ENCODE data around the gene ANGEL1. TPM values are rescaled to one million over a fixed set of nuclear protein-coding genes. Genes with fewer than 3 reads are reported as not detected.

The ANGEL1 gene
- 10 to 100 TPM in 1 of 4 donors, 1 to 10 TPM in 3; 1.6 to 25.7 (median 5.7) TPM for polyA plus RNA-seq
- long read RNA-seq, donor 1 = 0 reads
- long read RNA-seq, donor 2 = 0 reads
- long read RNA-seq, donor 3, partial matches to known transcripts = 0 of 1 reads
- long read RNA-seq, donor 3, other reads (novel, unspliced or antisense) = 0 of 1 reads
- long read RNA-seq, donor 4 = 0 reads
- long read RNA-seq, donor 5 = 0 reads
- long read RNA-seq, donor 6, full-length matches to known transcripts = 2 of 2 reads
- long read RNA-seq, donor 6, partial matches to known transcripts = 0 of 2 reads
- long read RNA-seq, donor 6, other reads (novel, unspliced or antisense) = 0 of 2 reads
- long read RNA-seq, donor 7 = 0 reads
- long read RNA-seq, donor 8 = 0 reads
- long read RNA-seq, donor 9, full-length matches to known transcripts = 1 of 1 reads
- long read RNA-seq, donor 9, partial matches to known transcripts = 0 of 1 reads
- long read RNA-seq, donor 9, other reads (novel, unspliced or antisense) = 0 of 1 reads
- long read RNA-seq, donor 10, partial matches to known transcripts = 0 of 3 reads
- long read RNA-seq, donor 10, other reads (novel, unspliced or antisense) = 0 of 3 reads

- H3K27ac ChIP-seq (ENCODE audit: low read depth in 1 of 3, low read length in 2 of 3) = peak within 1 kb of the TSS; percentile 66 to 84 (median 70)
- WGBS, 3 donors = 3 to 4% (median 3%) methylated on average over 48 to 69 of the region's 69 CpGs
- FAIRE-seq (no peak), DNase-seq (peak; percentile 94 to 97)
- no peaks in the 10 kb centered on the region for H3K9me3 ChIP-seq (ENCODE audit: control insufficient read depth in 2 of 2, insufficient read depth in 1 of 2, low read depth in 1 of 2, low read length in 1 of 2)
- no peaks in the 10 kb centered on the region for H3K27me3 ChIP-seq (ENCODE audit: control insufficient read depth in 3 of 3, insufficient read depth in 3 of 3, low read length in 3 of 3)
- H3K36me3 ChIP-seq (ENCODE audit: control insufficient read depth in 3 of 3, insufficient read depth in 2 of 3, low read depth in 1 of 3, low read length in 3 of 3) = peaks cover 0 to 10% (median 5%) of the 10 kb centered on the region in 3 donors
- H3K4me1 ChIP-seq (ENCODE audit: control insufficient read depth in 3 of 3, insufficient read depth in 2 of 3, low read depth in 1 of 3, low read length in 2 of 3) = peaks cover 0 to 4% (median 0%) of the 10 kb centered on the region in 3 donors
- peak within 1 kb of the TSS; percentile 78 to 85 (median 81) for H3K4me3 ChIP-seq (ENCODE audit: low read depth in 1 of 3, low read length in 3 of 3)
Measured at GRCh38 chr14:76812422-76813383, at the start of gene ANGEL1. Gene ANGEL1 (minus strand): TSS chr14:76812882. CDS start chr14:76812827, 55 bp downstream.

GRCh38 chr14:76861574-76862255 lies 49.0 kb upstream of the ANGEL1 start:
- Histone ChIP-seq H3K9me3 (ENCODE audit: control insufficient read depth in 2 of 2, insufficient read depth in 1 of 2, low read depth in 1 of 2, low read length in 1 of 2) (no peaks in the 10 kb centered on the region), H3K4me1 (ENCODE audit: control insufficient read depth in 3 of 3, insufficient read depth in 2 of 3, low read depth in 1 of 3, low read length in 2 of 3) (no peaks in the 10 kb centered on the region), H3K36me3 (ENCODE audit: control insufficient read depth in 3 of 3, insufficient read depth in 2 of 3, low read depth in 1 of 3, low read length in 3 of 3) (no peaks in the 10 kb centered on the region), H3K27me3 (ENCODE audit: control insufficient read depth in 3 of 3, insufficient read depth in 3 of 3, low read length in 3 of 3) (no peaks in the 10 kb centered on the region), H3K27ac (ENCODE audit: low read depth in 1 of 3, low read length in 2 of 3) (no peak overlapping the region), H3K4me3 (ENCODE audit: low read depth in 1 of 3, low read length in 3 of 3) (no peak overlapping the region)
- FAIRE-seq = no peak
- WGBS, 3 donors = 70 to 83% (median 79%) methylated on average over 10 of the region's 10 CpGs
- DNase-seq = no peak

GRCh38 chr14:76856769-76857168 lies 44.1 kb upstream of the ANGEL1 start:
- H3K27ac ChIP-seq (ENCODE audit: low read depth in 1 of 3, low read length in 2 of 3) = no peak overlapping the region
- no peak for DNase-seq
- no peak overlapping the region for H3K4me3 ChIP-seq (ENCODE audit: low read depth in 1 of 3, low read length in 3 of 3)
- no peaks in the 10 kb centered on the region for H3K4me1 ChIP-seq (ENCODE audit: control insufficient read depth in 3 of 3, insufficient read depth in 2 of 3, low read depth in 1 of 3, low read length in 2 of 3)
- H3K9me3 ChIP-seq (ENCODE audit: control insufficient read depth in 2 of 2, insufficient read depth in 1 of 2, low read depth in 1 of 2, low read length in 1 of 2) = no peaks in the 10 kb centered on the region
- WGBS, 3 donors = 73 to 90% (median 80%) methylated on average over 1 of the region's 1 CpG
- H3K27me3 ChIP-seq (ENCODE audit: control insufficient read depth in 3 of 3, insufficient read depth in 3 of 3, low read length in 3 of 3) = no peaks in the 10 kb centered on the region
- no peak for FAIRE-seq
- H3K36me3 ChIP-seq (ENCODE audit: control insufficient read depth in 3 of 3, insufficient read depth in 2 of 3, low read depth in 1 of 3, low read length in 3 of 3) = no peaks in the 10 kb centered on the region

DNA sequence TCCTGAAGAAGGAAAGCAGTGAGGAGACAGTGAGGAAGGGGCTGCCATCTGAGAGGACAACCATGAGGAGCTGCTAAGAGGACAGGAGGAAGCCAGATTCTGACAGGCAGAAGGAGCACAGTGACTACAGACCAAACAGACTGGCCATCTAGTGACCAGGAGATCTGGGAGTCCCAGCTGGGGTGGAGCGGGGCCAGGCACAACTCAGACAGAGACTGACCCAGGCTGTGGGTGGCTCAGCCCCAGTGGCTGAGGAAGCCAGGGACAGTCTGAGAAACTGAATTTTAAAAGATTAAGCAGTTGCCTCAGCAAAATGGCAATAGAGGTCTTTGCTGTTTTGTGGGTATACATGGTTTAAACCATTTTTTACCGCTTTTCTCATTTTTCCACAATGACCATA lies 42.4 kb upstream of the ANGEL1 start:
- no peak overlapping the region for H3K27ac ChIP-seq (ENCODE audit: low read depth in 1 of 3, low read length in 2 of 3)
- FAIRE-seq (no peak), DNase-seq (no peak)
- H3K27me3 ChIP-seq (ENCODE audit: control insufficient read depth in 3 of 3, insufficient read depth in 3 of 3, low read length in 3 of 3) = no peaks in the 10 kb centered on the region
- 91 to 95% (median 93%) methylated on average over 2 of the region's 2 CpGs for WGBS, 3 donors
- no peak overlapping the region for H3K4me3 ChIP-seq (ENCODE audit: low read depth in 1 of 3, low read length in 3 of 3)
- H3K4me1 ChIP-seq (ENCODE audit: control insufficient read depth in 3 of 3, insufficient read depth in 2 of 3, low read depth in 1 of 3, low read length in 2 of 3) = no peaks in the 10 kb centered on the region
- no peaks in the 10 kb centered on the region for H3K9me3 ChIP-seq (ENCODE audit: control insufficient read depth in 2 of 2, insufficient read depth in 1 of 2, low read depth in 1 of 2, low read length in 1 of 2)
- H3K36me3 ChIP-seq (ENCODE audit: control insufficient read depth in 3 of 3, insufficient read depth in 2 of 3, low read depth in 1 of 3, low read length in 3 of 3) = no peaks in the 10 kb centered on the region

- 37 to 75% (median 52%) methylated on average over 6 of the region's 6 CpGs for WGBS, 3 donors
Measured at GRCh38 chr14:76848879-76849278, 36.2 kb upstream of the ANGEL1 start.

GRCh38 chr14:76846331-76847047 lies 33.8 kb upstream of the ANGEL1 start:
- H3K4me3 ChIP-seq (ENCODE audit: low read depth in 1 of 3, low read length in 3 of 3) = no peak overlapping the region
- no peak for DNase-seq
- WGBS, 3 donors = 76 to 80% (median 78%) methylated on average over 7 of the region's 7 CpGs
- no peak for FAIRE-seq
- H3K27ac ChIP-seq (ENCODE audit: low read depth in 1 of 3, low read length in 2 of 3) = no peak overlapping the region
- H3K36me3 ChIP-seq (ENCODE audit: control insufficient read depth in 3 of 3, insufficient read depth in 2 of 3, low read depth in 1 of 3, low read length in 3 of 3) = no peaks in the 10 kb centered on the region
- no peaks in the 10 kb centered on the region for H3K27me3 ChIP-seq (ENCODE audit: control insufficient read depth in 3 of 3, insufficient read depth in 3 of 3, low read length in 3 of 3)
- H3K4me1 ChIP-seq (ENCODE audit: control insufficient read depth in 3 of 3, insufficient read depth in 2 of 3, low read depth in 1 of 3, low read length in 2 of 3) = no peaks in the 10 kb centered on the region
- H3K9me3 ChIP-seq (ENCODE audit: control insufficient read depth in 2 of 2, insufficient read depth in 1 of 2, low read depth in 1 of 2, low read length in 1 of 2) = no peaks in the 10 kb centered on the region

More at GRCh38 chr14:76848879-76849278, 36.2 kb upstream of the ANGEL1 start:
- no peak for FAIRE-seq
- DNase-seq = no peak
- Histone ChIP-seq H3K4me3 (ENCODE audit: low read depth in 1 of 3, low read length in 3 of 3) (no peak overlapping the region), H3K27ac (ENCODE audit: low read depth in 1 of 3, low read length in 2 of 3) (no peak overlapping the region), H3K9me3 (ENCODE audit: control insufficient read depth in 2 of 2, insufficient read depth in 1 of 2, low read depth in 1 of 2, low read length in 1 of 2) (no peaks in the 10 kb centered on the region), H3K36me3 (ENCODE audit: control insufficient read depth in 3 of 3, insufficient read depth in 2 of 3, low read depth in 1 of 3, low read length in 3 of 3) (no peaks in the 10 kb centered on the region), H3K27me3 (ENCODE audit: control insufficient read depth in 3 of 3, insufficient read depth in 3 of 3, low read length in 3 of 3) (no peaks in the 10 kb centered on the region), H3K4me1 (ENCODE audit: control insufficient read depth in 3 of 3, insufficient read depth in 2 of 3, low read depth in 1 of 3, low read length in 2 of 3) (no peaks in the 10 kb centered on the region)

GRCh38 chr14:76844223-76844622 lies 31.5 kb upstream of the ANGEL1 start:
- H3K4me3 ChIP-seq (ENCODE audit: low read depth in 1 of 3, low read length in 3 of 3) = no peak overlapping the region
- H3K9me3 ChIP-seq (ENCODE audit: control insufficient read depth in 2 of 2, insufficient read depth in 1 of 2, low read depth in 1 of 2, low read length in 1 of 2) = no peaks in the 10 kb centered on the region
- H3K27me3 ChIP-seq (ENCODE audit: control insufficient read depth in 3 of 3, insufficient read depth in 3 of 3, low read length in 3 of 3) = no peaks in the 10 kb centered on the region
- FAIRE-seq (no peak), DNase-seq (no peak)
- H3K27ac ChIP-seq (ENCODE audit: low read depth in 1 of 3, low read length in 2 of 3) = peak overlapping the region in 1 of 3 donors; percentile 37
- H3K36me3 ChIP-seq (ENCODE audit: control insufficient read depth in 3 of 3, insufficient read depth in 2 of 3, low read depth in 1 of 3, low read length in 3 of 3) = no peaks in the 10 kb centered on the region
- 52 to 54% (median 53%) methylated on average over 9 of the region's 9 CpGs for WGBS, 3 donors
- H3K4me1 ChIP-seq (ENCODE audit: control insufficient read depth in 3 of 3, insufficient read depth in 2 of 3, low read depth in 1 of 3, low read length in 2 of 3) = no peaks in the 10 kb centered on the region

Data from small intestine (tissue), 16 donors.